Trophoblast cell (in vitro differentiated cells and primary cell): ENCODE measurements around the gene NCAN.

ENCODE experiments used
- DNase-seq, 2 donors: peaks; one replicate each; pipeline ENCODE4 v3.0.0-alpha.2; 2016
- H2AFZ ChIP-seq: 2 replicates; pipeline ENCODE4 v1.6.1; 2013; ENCODE audit warnings: low read length, moderate library complexity, mild to moderate bottlenecking; ENCODE audit not compliant: insufficient read depth, poor library complexity
- H2AK5ac ChIP-seq: 2 replicates; pipeline ENCODE4 v1.6.1; 2013; ENCODE audit warnings: mild to moderate bottlenecking, low read length
- H2BK120ac ChIP-seq: 2 replicates; pipeline ENCODE4 v1.6.1; 2013; ENCODE audit warnings: low read length, mild to moderate bottlenecking, moderate library complexity; ENCODE audit not compliant: insufficient read depth, poor library complexity
- H2BK12ac ChIP-seq: 2 replicates; pipeline ENCODE4 v1.6.1; 2013; ENCODE audit warnings: mild to moderate bottlenecking, low read length, moderate library complexity
- H2BK5ac ChIP-seq: 2 replicates; pipeline ENCODE4 v1.6.1; 2013; ENCODE audit warnings: low read length, low read depth, moderate library complexity, mild to moderate bottlenecking; ENCODE audit not compliant: poor library complexity
- H3K14ac ChIP-seq: 2 replicates; pipeline ENCODE4 v1.6.1; 2013; ENCODE audit warnings: mild to moderate bottlenecking, low read length
- H3K18ac ChIP-seq: 2 replicates; pipeline ENCODE4 v1.6.1; 2013; ENCODE audit warnings: mild to moderate bottlenecking, low read length
- H3K23ac ChIP-seq: 2 replicates; pipeline ENCODE4 v1.6.1; 2013; ENCODE audit warnings: low read length
- H3K27ac ChIP-seq: 2 replicates; pipeline ENCODE4 v1.5.1; 2013; ENCODE audit warnings: low read depth, mild to moderate bottlenecking, inconsistent platforms, low read length, moderate library complexity
- H3K27me3 ChIP-seq: 2 replicates; pipeline ENCODE4 v1.6.1; 2013; ENCODE audit warnings: inconsistent platforms, mild to moderate bottlenecking, low read length, moderate library complexity; ENCODE audit not compliant: insufficient read depth
- H3K36me3 ChIP-seq, 2 experiments: 1 replicate in 1 of 2; 2 replicates in 1 of 2; pipeline ENCODE4 v1.6.1; 2013; ENCODE audit warnings: low read length in 2 of 2, mild to moderate bottlenecking in 2 of 2, moderate library complexity in 1 of 2; ENCODE audit not compliant: insufficient read depth in 2 of 2, control insufficient read depth in 1 of 2
- H3K4ac ChIP-seq: 2 replicates; pipeline ENCODE4 v1.6.1; 2013; ENCODE audit warnings: low read depth, mild to moderate bottlenecking, low read length, moderate library complexity
- H3K4me1 ChIP-seq, 2 experiments: 1 replicate in 1 of 2; 2 replicates in 1 of 2; pipeline ENCODE4 v1.6.1; 2013; ENCODE audit warnings: low read length in 2 of 2, mild to moderate bottlenecking in 2 of 2, moderate library complexity in 1 of 2; ENCODE audit not compliant: insufficient read depth in 2 of 2, control insufficient read depth in 1 of 2
- H3K4me2 ChIP-seq: 2 replicates; pipeline ENCODE4 v1.6.1; 2013; ENCODE audit warnings: inconsistent platforms, mild to moderate bottlenecking, low read length, moderate library complexity
- H3K4me3 ChIP-seq: 2 replicates; pipeline ENCODE4 v1.5.1; 2013; ENCODE audit warnings: mild to moderate bottlenecking, low read depth, low read length, inconsistent platforms
- H3K79me1 ChIP-seq: one replicate; pipeline ENCODE4 v1.6.1; 2013; ENCODE audit warnings: low read length
- H3K79me2 ChIP-seq: 2 replicates; pipeline ENCODE4 v1.6.1; 2013; ENCODE audit warnings: low read length, mild to moderate bottlenecking; ENCODE audit not compliant: control insufficient read depth, insufficient read depth, poor library complexity
- H3K9ac ChIP-seq: 2 replicates; pipeline ENCODE4 v1.6.1; 2013; ENCODE audit warnings: mild to moderate bottlenecking, low read length
- H3K9me3 ChIP-seq: 2 replicates; pipeline ENCODE4 v1.6.1; 2013; ENCODE audit warnings: low read depth, mild to moderate bottlenecking, control low read depth, inconsistent platforms, low read length; ENCODE audit not compliant: insufficient read depth
- H4K12ac ChIP-seq: 2 replicates; pipeline ENCODE4 v1.6.1; 2013; ENCODE audit warnings: low read depth, mild to moderate bottlenecking, low read length, moderate library complexity
- H4K8ac ChIP-seq: 2 replicates; pipeline ENCODE4 v1.6.1; 2013; ENCODE audit warnings: low read depth, mild to moderate bottlenecking, low read length, moderate library complexity
- H4K91ac ChIP-seq: one replicate; pipeline ENCODE4 v1.6.1; 2013; ENCODE audit warnings: low read depth, mild to moderate bottlenecking, low read length, moderate library complexity
- WGBS: extraction: QIAGEN DNeasy Blood & Tissue Kit; methylation state at CpG from one replicate; pipeline ENCODE4 v1.1.7; 2013; ENCODE audit warnings: missing lambda C conversion rate; ENCODE audit not compliant: insufficient read length, insufficient coverage; ENCODE audit errors: extremely low coverage; 5-methylcytosine and 5-hydroxymethylcytosine counted together

NCAN gene

GRCh38 chr19:19203012-19203856, 8.5 kb upstream of the NCAN start, which contains the start of gene NR2C2AP:
Gene NR2C2AP (minus strand): TSS chr19:19203414. CDS start chr19:19203060, 354 bp downstream.
- peaks cover 5% of the 10 kb centered on the region for H3K79me1 ChIP-seq
- H3K4me3 ChIP-seq = peak within 1 kb of the TSS; percentile 67
- peaks cover 5 to 7% of the 10 kb centered on the region in 2 experiments for H3K4me1 ChIP-seq
- H3K79me2 ChIP-seq = peaks cover 5% of the 10 kb centered on the region
- peak within 1 kb of the TSS; percentile 88 for H4K8ac ChIP-seq
- peak within 1 kb of the TSS; percentile 32 for H3K27ac ChIP-seq
- peak within 1 kb of the TSS; percentile 84 for H3K14ac ChIP-seq
- peak within 1 kb of the TSS; percentile 63 for H2AK5ac ChIP-seq
- peaks cover 8% of the 10 kb centered on the region for H3K9me3 ChIP-seq
- H2BK12ac ChIP-seq = no peak within 1 kb of the TSS
- WGBS = no CpG with 5 or more reads among the region's 60 CpGs
- peak within 1 kb of the TSS; percentile 45 for H3K4ac ChIP-seq
- H3K4me2 ChIP-seq = peak within 1 kb of the TSS; percentile 88
- no peak within 1 kb of the TSS for H2BK5ac ChIP-seq
- DNase-seq = peak; percentile 90 to 94
- H3K36me3 ChIP-seq = peaks cover 19 to 23% of the 10 kb centered on the region in 2 experiments
- no peak within 1 kb of the TSS for H3K23ac ChIP-seq
- peak within 1 kb of the TSS; percentile 42 for H3K18ac ChIP-seq
- H3K9ac ChIP-seq = peak within 1 kb of the TSS; percentile 84
- no peaks in the 10 kb centered on the region for H3K27me3 ChIP-seq
- peak within 1 kb of the TSS; percentile 41 for H2BK120ac ChIP-seq
- H4K91ac ChIP-seq = peak within 1 kb of the TSS; percentile 74
- peak within 1 kb of the TSS; percentile 74 for H2AFZ ChIP-seq
- H4K12ac ChIP-seq = peak within 1 kb of the TSS; percentile 5

DNA sequence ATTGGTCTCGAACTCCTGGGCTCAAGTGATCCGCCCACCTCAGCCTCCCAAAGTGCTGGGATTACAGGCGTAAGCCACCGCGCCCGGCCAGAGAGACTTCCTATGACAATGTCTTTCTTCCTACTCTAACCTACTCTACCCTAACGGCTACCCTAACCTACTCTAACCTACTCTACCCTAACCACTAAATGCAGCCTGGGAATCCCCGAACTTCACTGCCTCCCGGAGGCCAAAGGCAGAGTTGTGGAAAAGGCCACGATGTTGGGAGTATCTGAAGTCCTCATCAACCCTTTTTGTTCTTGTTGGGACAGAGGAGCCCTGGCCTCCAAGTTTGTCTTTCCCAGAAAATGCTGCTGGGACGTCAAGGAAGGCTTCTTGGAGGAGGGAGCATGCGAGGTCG, 7.6 kb upstream of the NCAN start:
- Histone ChIP-seq H3K14ac (no peak overlapping the region), H2BK12ac (no peak overlapping the region), H3K36me3 (peaks cover 10 to 14% of the 10 kb centered on the region in 2 experiments)

GRCh38 chr19:19205416-19206410, 6.0 kb upstream of the NCAN start:
- H3K9ac ChIP-seq = no peak overlapping the region
- H2BK5ac ChIP-seq = no peak overlapping the region
- H3K14ac ChIP-seq = no peak overlapping the region
- no peak overlapping the region for H3K18ac ChIP-seq
- no peak overlapping the region for H4K8ac ChIP-seq
- H3K23ac ChIP-seq = no peak overlapping the region
- no peak overlapping the region for H3K4me2 ChIP-seq
- H3K79me2 ChIP-seq = peaks cover 5% of the 10 kb centered on the region
- H3K27me3 ChIP-seq = no peaks in the 10 kb centered on the region
- no peak overlapping the region for H2AFZ ChIP-seq
- no peak overlapping the region for H3K4me3 ChIP-seq
- peaks cover 6% of the 10 kb centered on the region for H3K9me3 ChIP-seq
- no peak overlapping the region for H3K27ac ChIP-seq
- no peak overlapping the region for H2BK120ac ChIP-seq
- H4K12ac ChIP-seq = no peak overlapping the region
- H2BK12ac ChIP-seq = no peak overlapping the region
- no peak overlapping the region for H2AK5ac ChIP-seq
- H4K91ac ChIP-seq = no peak overlapping the region
- whole genome bisulfite sequencing = no CpG with 5 or more reads among the region's 14 CpGs
- H3K4ac ChIP-seq = no peak overlapping the region
- peaks cover 6% of the 10 kb centered on the region in 2 experiments for H3K36me3 ChIP-seq
- peaks cover 5 to 7% of the 10 kb centered on the region in 2 experiments for H3K4me1 ChIP-seq
- H3K79me1 ChIP-seq = peaks cover 5% of the 10 kb centered on the region
- DNase-seq = no peak

More for the DNA sequence above, 7.6 kb upstream of the NCAN start:
- no CpG with 5 or more reads among the region's 13 CpGs for WGBS
- H2BK5ac ChIP-seq = no peak overlapping the region
- H3K9me3 ChIP-seq = peaks cover 8% of the 10 kb centered on the region
- no peak overlapping the region for H4K91ac ChIP-seq
- H3K9ac ChIP-seq = no peak overlapping the region
- H3K27ac ChIP-seq = no peak overlapping the region
- no peak overlapping the region for H2AFZ ChIP-seq
- DNase-seq = no peak
- H4K12ac ChIP-seq = no peak overlapping the region
- H3K79me1 ChIP-seq = peaks cover 5% of the 10 kb centered on the region
- H3K18ac ChIP-seq = no peak overlapping the region
- H3K79me2 ChIP-seq = peaks cover 5% of the 10 kb centered on the region
- H2AK5ac ChIP-seq = no peak overlapping the region
- no peak overlapping the region for H3K4me2 ChIP-seq
- no peak overlapping the region for H4K8ac ChIP-seq
- H3K27me3 ChIP-seq = no peaks in the 10 kb centered on the region
- no peak overlapping the region for H3K4me3 ChIP-seq
- no peak overlapping the region for H3K23ac ChIP-seq
- H3K4me1 ChIP-seq = peaks cover 5 to 7% of the 10 kb centered on the region in 2 experiments
- no peak overlapping the region for H2BK120ac ChIP-seq
- no peak overlapping the region for H3K4ac ChIP-seq

GRCh38 chr19:19206938-19207337, 4.8 kb upstream of the NCAN start:
- Histone ChIP-seq H4K8ac (no peak overlapping the region), H3K27ac (no peak overlapping the region), H4K12ac (no peak overlapping the region), H3K18ac (no peak overlapping the region), H2BK120ac (no peak overlapping the region), H3K36me3 (peaks cover 0 to 3% of the 10 kb centered on the region in 2 experiments), H3K27me3 (peaks cover 8% of the 10 kb centered on the region), H2BK12ac (no peak overlapping the region), H3K4me3 (peak overlapping the region; percentile 23), H3K9ac (no peak overlapping the region), H2BK5ac (no peak overlapping the region), H3K4ac (no peak overlapping the region), H4K91ac (no peak overlapping the region), H3K4me2 (no peak overlapping the region), H3K14ac (no peak overlapping the region), H3K23ac (no peak overlapping the region), H2AK5ac (no peak overlapping the region), H3K4me1 (peaks cover 5 to 7% of the 10 kb centered on the region in 2 experiments), H3K79me2 (peaks cover 5% of the 10 kb centered on the region), H3K9me3 (peaks cover 6% of the 10 kb centered on the region), H2AFZ (no peak overlapping the region), H3K79me1 (peaks cover 5% of the 10 kb centered on the region)
- DNase-seq = no peak
- no CpG with 5 or more reads among the region's 5 CpGs for WGBS
